Left colon (tissue), 2 donors: ENCODE results near the gene OGFR. TPM values are rescaled to one million over a fixed set of nuclear protein-coding genes. Genes with fewer than 3 reads are reported as not detected.

Experiments
- ATAC-seq: fragments of 200-7000 bp; cut with Tn5 transposase; one replicate; pipeline ENCODE4 v1.9.1; 2020; ENCODE audit warnings: mild to moderate bottlenecking, moderate library complexity
- DNase-seq, 2 donors: peaks; one replicate each; pipeline ENCODE4 v3.0.0-alpha.2; 2020
- intact Hi-C, 2 donors: fragments of 100-400 bp; cut with DNase I in 1 of 2; cut with micrococcal nuclease in 1 of 2; formaldehyde crosslinking; loops; one replicate each; pipeline versions ENCODE4 v1.11.2 to v1.14.0; 2022; cut with DNase I, micrococcal nuclease
- total RNA-seq, 2 donors: library from RNA; stranded (reverse); fragmentation: NEBNext Ultra II Directional; extraction: Animal tissue kit (Norgen Biotek cat#: 25700); gene quantifications; one replicate each; pipeline ENCODE4 v1.2.1, GENCODE V29; 2021
- donor health status: DM: no; HTN: no; CAD: no.
- donor health status: DM: yes; HTN: yes; CAD: no.

OGFR gene
- total RNA-seq, 2 donors from 2014 or later, result 39.5 to 41.0 TPM

GRCh38 chr20:62818592-62819493, 14.2 kb downstream of the OGFR start:
- DNase-seq (peak in 1 of 2 donors; percentile 59), ATAC-seq (peak; percentile 21)
- intact Hi-C loops, result no loop called here

GRCh38 chr20:62819494-62820174, 15.0 kb downstream of the OGFR start:
- intact Hi-C loops, result no loop called here
- no peak for DNase-seq
- no peak for ATAC-seq

GRCh38 chr20:62820208-62820961, 15.8 kb downstream of the OGFR start:
- intact Hi-C loops, result no loop called here
- ATAC-seq (no peak), DNase-seq (no peak)

GRCh38 chr20:62820962-62821725, 16.5 kb downstream of the OGFR start:
- intact Hi-C loops, result no loop called here
- DNase-seq (no peak), ATAC-seq (no peak)

GRCh38 chr20:62821726-62822210, 17.1 kb downstream of the OGFR start:
- ATAC-seq (no peak), DNase-seq (no peak)
- intact Hi-C loops, result no loop called here

GRCh38 chr20:62822239-62822787, 17.7 kb downstream of the OGFR start:
- no peak for DNase-seq
- no peak for ATAC-seq
- intact Hi-C loops, result no loop called here

GRCh38 chr20:62822788-62823651, 18.4 kb downstream of the OGFR start:
- intact Hi-C loops, result no loop called here
- DNase-seq, result peak; percentile 65 to 80
- peak; percentile 79 for ATAC-seq

- ATAC-seq (no peak), DNase-seq (no peak)
- intact Hi-C loops, result no loop called here
These were observed 19.2 kb downstream of the OGFR start for GRCh38 chr20:62823688-62824475.

GRCh38 chr20:62824476-62825332, 20.1 kb downstream of the OGFR start:
- intact Hi-C loops, result no loop called here
- ATAC-seq, result peak; percentile 68
- peak; percentile 67 to 78 for DNase-seq

GRCh38 chr20:62825333-62825985, 20.8 kb downstream of the OGFR start:
- DNase-seq, result no peak
- intact Hi-C loops, result no loop called here

GRCh38 chr20:62825986-62826645, 21.5 kb downstream of the OGFR start:
- DNase-seq, result no peak
- intact Hi-C loops, result no loop called here
- no peak for ATAC-seq

More at GRCh38 chr20:62825333-62825985, 20.8 kb downstream of the OGFR start:
- ATAC-seq, result no peak

GRCh38 chr20:62826646-62827310, 22.1 kb downstream of the OGFR start:
- intact Hi-C loops, result no loop called here
- DNase-seq (no peak), ATAC-seq (no peak)

GRCh38 chr20:62827311-62828038, 22.8 kb downstream of the OGFR start:
- no peak for DNase-seq
- ATAC-seq, result no peak
- intact Hi-C loops, result no loop called here

- no peak for DNase-seq
- no peak for ATAC-seq
- intact Hi-C loops, result no loop called here
These were observed 23.4 kb downstream of the OGFR start for GRCh38 chr20:62828051-62828450.
